ENCODE results near the gene NR6A1. TPM values are rescaled to one million over a fixed set of nuclear protein-coding genes. Genes with fewer than 3 reads are reported as not detected.
"Not testable (repeated sequence)": the region's sequence is repeated elsewhere in the genome, so short reads cannot be mapped to it uniquely, and the experiment has no call there.

NR6A1 gene
- total RNA-seq, 1 donor from 2014 or later: 1.9 TPM

GRCh38 chr9:124742940-124743339, 28.2 kb downstream of the NR6A1 start:
- no peak for ATAC-seq
- no peak for DNase-seq
- intact Hi-C loops (cut with micrococcal nuclease): no loop called here

- no peak for ATAC-seq
- DNase-seq: no peak
- intact Hi-C loops (cut with micrococcal nuclease): no loop called here
Observed at GRCh38 chr9:124741662-124742061, 29.4 kb downstream of the NR6A1 start.

GRCh38 chr9:124741149-124741548, 30.0 kb downstream of the NR6A1 start:
- DNase-seq (no peak), ATAC-seq (peak; percentile 38)
- intact Hi-C loops (cut with micrococcal nuclease): no loop called here

GRCh38 chr9:124739360-124739759, 31.8 kb downstream of the NR6A1 start:
- ATAC-seq (no peak), DNase-seq (no peak)
- intact Hi-C loops (cut with micrococcal nuclease): no loop called here

- ATAC-seq; DNase-seq; intact Hi-C loops (cut with micrococcal nuclease): not testable (repeated sequence)
Observed at GRCh38 chr9:124738075-124738474, 33.0 kb downstream of the NR6A1 start.

- DNase-seq: no peak
- intact Hi-C loops (cut with micrococcal nuclease): no loop called here
- ATAC-seq: peak; percentile 36
Observed at GRCh38 chr9:124735121-124735520, 36.0 kb downstream of the NR6A1 start.

- ATAC-seq; intact Hi-C loops (cut with micrococcal nuclease); DNase-seq: not testable (repeated sequence)
Observed at GRCh38 chr9:124734741-124735083, 36.4 kb downstream of the NR6A1 start.

- ATAC-seq: peak; percentile 27
- no peak for DNase-seq
- intact Hi-C loops (cut with micrococcal nuclease): no loop called here
Observed at GRCh38 chr9:124733964-124734740, 37.0 kb downstream of the NR6A1 start.

- intact Hi-C loops (cut with micrococcal nuclease): no loop called here
- DNase-seq (no peak), ATAC-seq (peak; percentile 47)
Observed at GRCh38 chr9:124730772-124731171, 40.3 kb downstream of the NR6A1 start.

- DNase-seq (no peak), ATAC-seq (no peak)
Observed at GRCh38 chr9:124726886-124727285, 44.2 kb downstream of the NR6A1 start.

GRCh38 chr9:124725068-124725452, 46.1 kb downstream of the NR6A1 start:
- ATAC-seq: no peak
- intact Hi-C loops (cut with micrococcal nuclease): no loop called here
- DNase-seq: no peak

More at GRCh38 chr9:124726886-124727285, 44.2 kb downstream of the NR6A1 start:
- intact Hi-C loops (cut with micrococcal nuclease): no loop called here

- intact Hi-C loops (cut with micrococcal nuclease): no loop called here
- no peak for DNase-seq
- no peak for ATAC-seq
Observed at GRCh38 chr9:124724415-124725067, 46.6 kb downstream of the NR6A1 start.

GRCh38 chr9:124723352-124723751, 47.8 kb downstream of the NR6A1 start:
- intact Hi-C loops (cut with micrococcal nuclease): no loop called here
- DNase-seq (no peak), ATAC-seq (no peak)

- intact Hi-C loops (cut with micrococcal nuclease): no loop called here
- ATAC-seq: no peak
- DNase-seq: no peak
Observed at GRCh38 chr9:124721109-124721906, 49.8 kb downstream of the NR6A1 start.

- ATAC-seq: no peak
- intact Hi-C loops (cut with micrococcal nuclease): no loop called here
Observed at GRCh38 chr9:124720429-124721108, 50.5 kb downstream of the NR6A1 start.

GRCh38 chr9:124718928-124719327, 52.2 kb downstream of the NR6A1 start:
- ATAC-seq (no peak), DNase-seq (no peak)
- intact Hi-C loops (cut with micrococcal nuclease): no loop called here

More at GRCh38 chr9:124720429-124721108, 50.5 kb downstream of the NR6A1 start:
- no peak for DNase-seq

GRCh38 chr9:124717597-124717996, 53.5 kb downstream of the NR6A1 start:
- ATAC-seq: no peak
- DNase-seq: no peak
- intact Hi-C loops (cut with micrococcal nuclease): no loop called here

- ATAC-seq: no peak
- intact Hi-C loops (cut with micrococcal nuclease): no loop called here
- no peak for DNase-seq
Observed at GRCh38 chr9:124716808-124717207, 54.3 kb downstream of the NR6A1 start.

GRCh38 chr9:124710766-124711165, 60.3 kb downstream of the NR6A1 start:
- intact Hi-C loops (cut with micrococcal nuclease): loop anchor here (2.0 kb wide), 1 partner anchor 92 kb away; no protein-coding TSS in a partner anchor
- DNase-seq (no peak), ATAC-seq (no peak)

Measured in left ventricle myocardium superior (tissue), 1 donor.